ENCODE data around the gene FBXO7.

FBXO7 gene

GRCh38 chr22:32489377-32489776 lies 14.8 kb downstream of the FBXO7 start:
- no peak for DNase-seq (ENCODE audit: low read depth in 2 of 2)

GRCh38 chr22:32490279-32490678 lies 15.7 kb downstream of the FBXO7 start:
- no peak for DNase-seq (ENCODE audit: low read depth in 2 of 2)

GRCh38 chr22:32492111-32492510 lies 17.5 kb downstream of the FBXO7 start:
- no peak for DNase-seq (ENCODE audit: low read depth in 2 of 2)

GRCh38 chr22:32493551-32493950 lies 18.9 kb downstream of the FBXO7 start:
- DNase-seq (ENCODE audit: low read depth in 2 of 2) = no peak

GRCh38 chr22:32494971-32495370 lies 20.4 kb downstream of the FBXO7 start:
- no peak for DNase-seq (ENCODE audit: low read depth in 2 of 2)

GRCh38 chr22:32499666-32500065 lies 25.1 kb downstream of the FBXO7 start:
- DNase-seq (ENCODE audit: low read depth in 2 of 2) = no peak

- DNase-seq (ENCODE audit: low read depth in 2 of 2) = no peak
These were observed 27.5 kb downstream of the FBXO7 start for GRCh38 chr22:32501836-32502752.

- no peak for DNase-seq (ENCODE audit: low read depth in 2 of 2)
These were observed 34.4 kb downstream of the FBXO7 start for GRCh38 chr22:32509045-32509444.

- no peak for DNase-seq (ENCODE audit: low read depth in 2 of 2)
These were observed 36.7 kb downstream of the FBXO7 start for GRCh38 chr22:32511274-32511673.

GRCh38 chr22:32511776-32512175 lies 37.2 kb downstream of the FBXO7 start:
- DNase-seq (ENCODE audit: low read depth in 2 of 2) = no peak

GRCh38 chr22:32512267-32512982 lies 37.8 kb downstream of the FBXO7 start:
- DNase-seq (ENCODE audit: low read depth in 2 of 2) = no peak

- DNase-seq (ENCODE audit: low read depth in 2 of 2) = no peak
These were observed 40.5 kb downstream of the FBXO7 start for GRCh38 chr22:32515084-32515483.

- DNase-seq (ENCODE audit: low read depth in 2 of 2) = no peak
These were observed 42.9 kb downstream of the FBXO7 start for GRCh38 chr22:32517488-32517887.

GRCh38 chr22:32517921-32518320 lies 43.3 kb downstream of the FBXO7 start:
- DNase-seq (ENCODE audit: low read depth in 2 of 2) = no peak

- no peak for DNase-seq (ENCODE audit: low read depth in 2 of 2)
These were observed 43.8 kb downstream of the FBXO7 start for GRCh38 chr22:32518381-32518780.

GRCh38 chr22:32518848-32519247 lies 44.2 kb downstream of the FBXO7 start:
- no peak for DNase-seq (ENCODE audit: low read depth in 2 of 2)

GRCh38 chr22:32520612-32521011 lies 46.0 kb downstream of the FBXO7 start:
- DNase-seq (ENCODE audit: low read depth in 2 of 2) = no peak

GRCh38 chr22:32522237-32522636 lies 47.6 kb downstream of the FBXO7 start:
- no peak for DNase-seq (ENCODE audit: low read depth in 2 of 2)

GRCh38 chr22:32527756-32528155 lies 53.1 kb downstream of the FBXO7 start:
- DNase-seq (ENCODE audit: low read depth in 2 of 2) = no peak

- no peak for DNase-seq (ENCODE audit: low read depth in 2 of 2)
These were observed 53.7 kb downstream of the FBXO7 start for GRCh38 chr22:32528316-32528715.

GRCh38 chr22:32528984-32529982 lies 54.7 kb downstream of the FBXO7 start:
- DNase-seq (ENCODE audit: low read depth in 2 of 2) = peak; percentile 39

GRCh38 chr22:32531228-32531627 lies 56.6 kb downstream of the FBXO7 start:
- DNase-seq (ENCODE audit: low read depth in 2 of 2) = no peak
